Neural cell (in vitro differentiated cells): Measurements from ENCODE around the gene ADD2.

ENCODE experiments used
- EP300 ChIP-seq: fragments of 450-650 bp; conservative IDR thresholded peaks from 2 replicates; pipeline ENCODE4 v1.6.1; 2014; ENCODE audit warnings: antibody characterized with exemption, mild to moderate bottlenecking, moderate library complexity; ENCODE audit not compliant: poor library complexity, severe bottlenecking
- EZH2 ChIP-seq: fragments of 200-600, 300-800 bp; shearing (Covaris generic), sonication (generic); IDR thresholded peaks from 2 replicates; pipeline ENCODE4 v1.6.1; 2014; ENCODE audit warnings: antibody characterized with exemption, low read length, borderline replicate concordance, mild to moderate bottlenecking; ENCODE audit not compliant: insufficient read depth, poor library complexity, severe bottlenecking
- POLR2AphosphoS5 ChIP-seq: IDR thresholded peaks from 2 replicates; pipeline ENCODE4 v1.6.1; 2012
- RAD21 ChIP-seq: fragments of 450-650 bp; conservative IDR thresholded peaks from 2 replicates; pipeline ENCODE4 v1.6.1; 2014; ENCODE audit warnings: antibody characterized with exemption, mild to moderate bottlenecking, moderate library complexity
- TAF1 ChIP-seq: IDR thresholded peaks from 2 replicates; pipeline ENCODE4 v1.6.1; 2012; ENCODE audit warnings: low read depth
- TF ChIP-seq, protein P1 (sequence below): fragments of 450-650 bp; IDR thresholded peaks from 2 replicates; pipeline ENCODE4 v1.5.1; 2014; ENCODE audit warnings: antibody characterized with exemption, mild to moderate bottlenecking, moderate library complexity; ENCODE audit not compliant: poor library complexity, severe bottlenecking

DNA sequence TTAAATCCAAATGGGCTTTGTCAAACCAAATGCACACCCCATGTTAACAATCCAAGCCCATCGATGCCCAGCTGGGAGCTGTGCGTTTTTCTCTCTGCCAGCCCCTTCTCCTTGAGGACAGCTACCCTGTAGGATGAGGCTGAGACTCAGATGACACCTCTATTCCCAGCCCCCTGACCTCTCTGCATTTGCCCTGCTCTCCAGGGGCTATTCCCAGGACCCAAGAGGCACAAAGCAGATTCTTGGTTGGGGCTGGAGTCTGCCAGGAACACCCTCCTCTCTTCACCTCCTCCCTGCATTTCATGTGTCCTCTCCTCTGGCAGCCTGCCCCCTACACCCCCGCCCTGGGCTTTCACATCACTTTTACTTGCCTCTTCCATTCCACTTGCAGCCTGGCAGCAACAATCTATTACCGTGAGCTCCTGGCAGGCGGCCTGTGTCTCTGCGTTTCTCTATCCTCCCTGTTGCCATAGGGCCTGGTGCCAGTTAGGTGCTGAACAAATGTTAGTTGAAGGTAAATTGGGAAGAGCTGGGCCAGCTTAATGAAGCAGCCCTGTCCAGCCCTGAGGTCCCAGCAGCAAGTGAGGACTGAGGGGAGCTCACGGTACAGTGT lies 51.8 kb downstream of the ADD2 start:
- TF ChIP-seq, protein P1, sequence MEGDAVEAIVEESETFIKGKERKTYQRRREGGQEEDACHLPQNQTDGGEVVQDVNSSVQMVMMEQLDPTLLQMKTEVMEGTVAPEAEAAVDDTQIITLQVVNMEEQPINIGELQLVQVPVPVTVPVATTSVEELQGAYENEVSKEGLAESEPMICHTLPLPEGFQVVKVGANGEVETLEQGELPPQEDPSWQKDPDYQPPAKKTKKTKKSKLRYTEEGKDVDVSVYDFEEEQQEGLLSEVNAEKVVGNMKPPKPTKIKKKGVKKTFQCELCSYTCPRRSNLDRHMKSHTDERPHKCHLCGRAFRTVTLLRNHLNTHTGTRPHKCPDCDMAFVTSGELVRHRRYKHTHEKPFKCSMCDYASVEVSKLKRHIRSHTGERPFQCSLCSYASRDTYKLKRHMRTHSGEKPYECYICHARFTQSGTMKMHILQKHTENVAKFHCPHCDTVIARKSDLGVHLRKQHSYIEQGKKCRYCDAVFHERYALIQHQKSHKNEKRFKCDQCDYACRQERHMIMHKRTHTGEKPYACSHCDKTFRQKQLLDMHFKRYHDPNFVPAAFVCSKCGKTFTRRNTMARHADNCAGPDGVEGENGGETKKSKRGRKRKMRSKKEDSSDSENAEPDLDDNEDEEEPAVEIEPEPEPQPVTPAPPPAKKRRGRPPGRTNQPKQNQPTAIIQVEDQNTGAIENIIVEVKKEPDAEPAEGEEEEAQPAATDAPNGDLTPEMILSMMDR = no peak
- no peak for TF ChIP-seq RAD21
- TF ChIP-seq EP300 = no peak
- no peak for TF ChIP-seq TAF1
- TF ChIP-seq POLR2AphosphoS5 = no peak
- TF ChIP-seq EZH2 = no peak
